Lung (tissue), 12 donors: Measurements from ENCODE around the gene ADAP1. TPM values are rescaled to one million over a fixed set of nuclear protein-coding genes. Genes with fewer than 3 reads are reported as not detected.
A peak's percentile ranks its signal among the peaks of the same experiment; 100 is the strongest.

Experiments used
- ATAC-seq: fragments of 200-7000 bp; cut with Tn5 transposase; one replicate; pipeline ENCODE4 v1.9.1; 2020; ENCODE audit warnings: moderate number of reproducible peaks; ENCODE audit not compliant: insufficient read depth, low FRiP score
- DNase-seq, 3 donors: peaks; one replicate each; pipeline ENCODE4 v3.0.0-alpha.2; 2013 to 2017
- H3K27ac ChIP-seq, 2 donors: one replicate each; pipeline ENCODE4 v1.5.1; 2013; ENCODE audit warnings: mild to moderate bottlenecking in 2 of 2, moderate library complexity in 2 of 2, control low read depth in 1 of 2, inconsistent platforms in 1 of 2, low read depth in 1 of 2, low read length in 1 of 2
- H3K27me3 ChIP-seq, 3 donors: one replicate each; pipeline ENCODE4 v1.5.1; 2013; ENCODE audit warnings: low read length in 2 of 3; ENCODE audit not compliant: control insufficient read depth in 3 of 3, insufficient read depth in 3 of 3
- H3K36me3 ChIP-seq, 4 donors: one replicate each; pipeline ENCODE4 v1.5.1; 2013; ENCODE audit warnings: low read length in 4 of 4, mild to moderate bottlenecking in 1 of 4, moderate library complexity in 1 of 4; ENCODE audit not compliant: control insufficient read depth in 4 of 4, insufficient read depth in 4 of 4
- H3K4me1 ChIP-seq, 5 donors: one replicate each; pipeline ENCODE4 v1.5.1; 2013; ENCODE audit warnings: low read length in 5 of 5, mild to moderate bottlenecking in 2 of 5, moderate library complexity in 1 of 5; ENCODE audit not compliant: control insufficient read depth in 5 of 5, insufficient read depth in 5 of 5
- H3K4me3 ChIP-seq: one replicate; pipeline ENCODE4 v1.5.1; 2013; ENCODE audit warnings: mild to moderate bottlenecking, control low read depth, moderate library complexity
- H3K9ac ChIP-seq, 2 donors: one replicate each; pipeline ENCODE4 v1.5.1; 2013; ENCODE audit warnings: low read length in 2 of 2, control low read depth in 1 of 2; ENCODE audit not compliant: insufficient read depth in 1 of 2
- H3K9me3 ChIP-seq, 4 donors: one replicate each; pipeline ENCODE4 v1.5.1; 2013; ENCODE audit warnings: low read length in 3 of 4, mild to moderate bottlenecking in 1 of 4, moderate library complexity in 1 of 4; ENCODE audit not compliant: control insufficient read depth in 4 of 4, insufficient read depth in 3 of 4
- WGBS, 2 donors: extraction: QIAGEN DNeasy Blood & Tissue Kit; methylation state at CpG; one replicate each; pipeline ENCODE4 v1.1.7; 2013; 5-methylcytosine and 5-hydroxymethylcytosine counted together
- polyA plus RNA-seq, 2 donors: library from polyadenylated mRNA; stranded (reverse); fragments of 200-250 nt; gene quantifications; one replicate each; pipeline ENCODE4 v1.2.1, GENCODE V29; 2013
- total RNA-seq, 2 donors: library from RNA; depleted of rRNA in 1 of 2; stranded (reverse); fragments of >200 nt in 1 of 2; gene quantifications; one replicate each; pipeline ENCODE4 v1.2.1, GENCODE V29; 2014 to 2021
- TF ChIP-seq, protein P1 (sequence below): IDR thresholded peaks from 2 replicates; pipeline ENCODE4 v1.5.1; 2012; ENCODE audit warnings: mild to moderate bottlenecking; ENCODE audit errors: control extremely low read depth, extremely low read depth
- donor health status: control.
- donor health status: control.
- donor health status: Bipolar disorder and iron deficiency.
- donor health status: healthy.
- donor health status: DM: yes; HTN: yes; CAD: no.

Gene ADAP1
- total and polyA plus RNA-seq, 4 donors = 11.5 to 39.0 (median 32.6) TPM

- H3K9ac ChIP-seq = peak overlapping the region in 1 of 2 donors; percentile 23
- no peak for ATAC-seq
Observed at GRCh38 chr7:978049-978346, 23.5 kb upstream of the ADAP1 start.

DNA sequence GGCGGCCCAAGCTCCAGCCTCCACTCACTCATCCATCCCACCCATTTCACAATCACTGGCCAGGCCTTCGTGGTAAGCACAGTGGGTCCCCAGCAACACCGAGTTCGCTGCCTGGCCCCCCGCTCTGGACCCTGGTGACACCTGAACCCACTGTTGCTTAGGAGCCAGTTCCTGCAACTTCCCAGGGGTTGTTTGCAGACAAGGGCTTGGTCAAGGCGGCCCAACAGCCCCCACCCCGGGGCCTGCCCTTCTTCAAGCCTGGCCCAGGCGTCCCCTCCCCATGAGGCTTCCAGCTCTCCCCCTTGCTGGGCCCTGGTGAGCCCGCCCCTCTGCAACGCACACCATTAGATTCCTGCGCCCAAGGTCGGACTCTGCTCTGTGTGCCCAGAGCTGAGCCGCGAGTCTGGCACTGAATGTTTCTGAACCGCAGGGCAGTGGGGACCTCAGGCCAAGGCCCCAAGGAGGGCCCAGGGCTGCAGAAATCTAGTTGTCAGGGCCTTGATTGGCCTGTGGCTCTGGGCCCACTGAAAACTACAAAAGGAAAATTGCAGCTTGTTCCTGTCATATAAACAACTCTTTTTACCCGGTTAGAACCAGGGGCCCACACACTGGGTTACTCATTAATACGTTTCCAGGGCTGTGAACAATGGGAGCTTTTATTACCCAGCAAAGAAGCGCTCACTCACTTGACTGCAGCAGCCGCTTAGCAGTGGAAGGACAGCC lies 23.0 kb upstream of the ADAP1 start:
- H3K9me3 ChIP-seq = no peaks in the 10 kb centered on the region
- H3K27me3 ChIP-seq = no peaks in the 10 kb centered on the region
- peaks cover 0 to 4% (median 2%) of the 10 kb centered on the region in 4 donors for H3K36me3 ChIP-seq
- peaks cover 0 to 37% (median 6%) of the 10 kb centered on the region in 5 donors for H3K4me1 ChIP-seq
- ATAC-seq = no peak
- H3K9ac ChIP-seq = peak overlapping the region in 1 of 2 donors; percentile 23
- peak; percentile 64 to 88 (median 77) for DNase-seq
- no peak overlapping the region for H3K27ac ChIP-seq
- TF ChIP-seq, protein P1, sequence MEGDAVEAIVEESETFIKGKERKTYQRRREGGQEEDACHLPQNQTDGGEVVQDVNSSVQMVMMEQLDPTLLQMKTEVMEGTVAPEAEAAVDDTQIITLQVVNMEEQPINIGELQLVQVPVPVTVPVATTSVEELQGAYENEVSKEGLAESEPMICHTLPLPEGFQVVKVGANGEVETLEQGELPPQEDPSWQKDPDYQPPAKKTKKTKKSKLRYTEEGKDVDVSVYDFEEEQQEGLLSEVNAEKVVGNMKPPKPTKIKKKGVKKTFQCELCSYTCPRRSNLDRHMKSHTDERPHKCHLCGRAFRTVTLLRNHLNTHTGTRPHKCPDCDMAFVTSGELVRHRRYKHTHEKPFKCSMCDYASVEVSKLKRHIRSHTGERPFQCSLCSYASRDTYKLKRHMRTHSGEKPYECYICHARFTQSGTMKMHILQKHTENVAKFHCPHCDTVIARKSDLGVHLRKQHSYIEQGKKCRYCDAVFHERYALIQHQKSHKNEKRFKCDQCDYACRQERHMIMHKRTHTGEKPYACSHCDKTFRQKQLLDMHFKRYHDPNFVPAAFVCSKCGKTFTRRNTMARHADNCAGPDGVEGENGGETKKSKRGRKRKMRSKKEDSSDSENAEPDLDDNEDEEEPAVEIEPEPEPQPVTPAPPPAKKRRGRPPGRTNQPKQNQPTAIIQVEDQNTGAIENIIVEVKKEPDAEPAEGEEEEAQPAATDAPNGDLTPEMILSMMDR = no peak
- 70 to 73% methylated on average over 19 of the region's 19 CpGs for WGBS, 2 donors
- no peak overlapping the region for H3K4me3 ChIP-seq

More at GRCh38 chr7:978049-978346, 23.5 kb upstream of the ADAP1 start:
- TF ChIP-seq, protein P1 = no peak
- H3K4me1 ChIP-seq = peaks cover 0 to 38% (median 6%) of the 10 kb centered on the region in 5 donors
- 75 to 87% methylated on average over 7 of the region's 7 CpGs for WGBS, 2 donors
- H3K27me3 ChIP-seq = no peaks in the 10 kb centered on the region
- no peak for DNase-seq
- no peak overlapping the region for H3K4me3 ChIP-seq
- no peak overlapping the region for H3K27ac ChIP-seq
- peaks cover 0 to 1% (median under 1%) of the 10 kb centered on the region in 4 donors for H3K36me3 ChIP-seq
- no peaks in the 10 kb centered on the region for H3K9me3 ChIP-seq

DNA sequence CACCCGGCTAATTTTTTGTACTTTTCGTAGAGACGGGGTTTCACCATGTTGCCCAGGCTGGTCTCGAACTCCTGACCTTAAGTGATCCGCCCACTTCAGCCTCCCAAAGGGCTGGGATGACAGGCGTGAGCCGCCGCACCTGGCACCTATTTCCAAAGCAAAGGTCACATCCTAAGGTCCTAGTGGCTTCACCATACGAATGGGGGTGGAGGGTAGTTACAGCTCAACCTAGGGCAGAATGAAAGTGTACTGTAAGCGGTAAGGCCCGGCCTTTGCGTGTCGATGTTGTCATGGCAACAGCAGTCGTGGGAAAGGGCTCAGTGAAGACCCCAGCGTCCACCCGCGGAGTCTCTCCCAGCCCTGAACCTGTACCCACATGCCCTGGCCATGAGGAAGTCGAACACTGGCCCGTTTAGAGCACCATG lies 22.4 kb upstream of the ADAP1 start:
- Histone ChIP-seq H3K27me3 (no peaks in the 10 kb centered on the region), H3K27ac (no peak overlapping the region), H3K9ac (no peak overlapping the region), H3K4me1 (peaks cover 0 to 35% (median 9%) of the 10 kb centered on the region in 5 donors), H3K4me3 (no peak overlapping the region), H3K36me3 (peaks cover 3 to 8% (median 6%) of the 10 kb centered on the region in 4 donors), H3K9me3 (no peaks in the 10 kb centered on the region)
- 81 to 88% methylated on average over 19 of the region's 19 CpGs for WGBS, 2 donors
- TF ChIP-seq, protein P1 = no peak
- DNase-seq (no peak), ATAC-seq (no peak)
